ELF-1 (cell line): ENCODE measurements around the gene AHCYL2.
"Not testable (repeated sequence)": the region's sequence is repeated elsewhere in the genome, so short reads cannot be mapped to it uniquely, and the experiment has no call there.

Source experiments
- DNase-seq: peaks from one replicate; pipeline ENCODE4 v3.0.0-alpha.2; 2016; ENCODE audit warnings: low read depth, low spot score

The AHCYL2 gene

GRCh38 chr7:129351320-129351719, 126.5 kb downstream of the AHCYL2 start:
- no peak for DNase-seq

GRCh38 chr7:129353104-129353503, 128.3 kb downstream of the AHCYL2 start:
- not testable (repeated sequence) for DNase-seq

- DNase-seq, result no peak
Measured at GRCh38 chr7:129354428-129355157, 129.8 kb downstream of the AHCYL2 start.

- no peak for DNase-seq
Measured at GRCh38 chr7:129356176-129356575, 131.3 kb downstream of the AHCYL2 start.

GRCh38 chr7:129359176-129359575, 134.3 kb downstream of the AHCYL2 start:
- no peak for DNase-seq

- no peak for DNase-seq
Measured at GRCh38 chr7:129359638-129360037, 134.8 kb downstream of the AHCYL2 start.

- DNase-seq, result no peak
Measured at GRCh38 chr7:129361771-129362170, 136.9 kb downstream of the AHCYL2 start.

- no peak for DNase-seq
Measured at GRCh38 chr7:129362496-129362895, 137.7 kb downstream of the AHCYL2 start.

GRCh38 chr7:129367349-129367699, 142.5 kb downstream of the AHCYL2 start:
- DNase-seq, result no peak

- peak; percentile 88 for DNase-seq
Measured at GRCh38 chr7:129367700-129368388, 143.0 kb downstream of the AHCYL2 start.

GRCh38 chr7:129368389-129368986, 143.7 kb downstream of the AHCYL2 start:
- DNase-seq, result no peak

GRCh38 chr7:129369447-129369846, 144.6 kb downstream of the AHCYL2 start:
- DNase-seq, result not testable (repeated sequence)

- no peak for DNase-seq
Measured at GRCh38 chr7:129370812-129371211, 146.0 kb downstream of the AHCYL2 start.

GRCh38 chr7:129371487-129371886, 146.7 kb downstream of the AHCYL2 start:
- no peak for DNase-seq

GRCh38 chr7:129373651-129374428, 149.0 kb downstream of the AHCYL2 start:
- no peak for DNase-seq

- DNase-seq, result peak; percentile 45
Measured at GRCh38 chr7:129375141-129375938, 150.5 kb downstream of the AHCYL2 start.

- no peak for DNase-seq
Measured at GRCh38 chr7:129376076-129376777, 151.4 kb downstream of the AHCYL2 start.

GRCh38 chr7:129376778-129377700, 152.2 kb downstream of the AHCYL2 start:
- DNase-seq, result no peak

- no peak for DNase-seq
Measured at GRCh38 chr7:129381710-129382484, 157.1 kb downstream of the AHCYL2 start.
